Measurements from ENCODE around the gene SUSD4.

DNA sequence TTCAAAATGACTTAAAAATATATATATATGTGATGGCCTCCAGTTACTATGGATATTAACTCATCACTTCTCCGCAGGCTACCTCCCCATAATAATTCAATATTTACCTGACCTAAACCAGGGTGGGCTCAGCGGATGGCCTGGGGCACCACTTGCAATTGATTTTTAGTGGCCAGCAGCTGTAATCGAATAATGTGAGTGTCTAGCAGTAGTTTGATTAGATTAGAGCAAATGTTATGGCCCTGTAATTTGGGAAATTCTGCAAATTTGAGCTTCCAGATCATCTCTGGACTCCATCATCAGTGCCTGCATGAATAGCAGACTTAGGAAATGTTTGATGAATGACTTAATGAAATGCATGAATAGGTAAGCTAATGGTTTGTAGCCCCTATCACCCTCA is 14.7 kb downstream of the SUSD4 start:
- TF ChIP-seq, protein P1, sequence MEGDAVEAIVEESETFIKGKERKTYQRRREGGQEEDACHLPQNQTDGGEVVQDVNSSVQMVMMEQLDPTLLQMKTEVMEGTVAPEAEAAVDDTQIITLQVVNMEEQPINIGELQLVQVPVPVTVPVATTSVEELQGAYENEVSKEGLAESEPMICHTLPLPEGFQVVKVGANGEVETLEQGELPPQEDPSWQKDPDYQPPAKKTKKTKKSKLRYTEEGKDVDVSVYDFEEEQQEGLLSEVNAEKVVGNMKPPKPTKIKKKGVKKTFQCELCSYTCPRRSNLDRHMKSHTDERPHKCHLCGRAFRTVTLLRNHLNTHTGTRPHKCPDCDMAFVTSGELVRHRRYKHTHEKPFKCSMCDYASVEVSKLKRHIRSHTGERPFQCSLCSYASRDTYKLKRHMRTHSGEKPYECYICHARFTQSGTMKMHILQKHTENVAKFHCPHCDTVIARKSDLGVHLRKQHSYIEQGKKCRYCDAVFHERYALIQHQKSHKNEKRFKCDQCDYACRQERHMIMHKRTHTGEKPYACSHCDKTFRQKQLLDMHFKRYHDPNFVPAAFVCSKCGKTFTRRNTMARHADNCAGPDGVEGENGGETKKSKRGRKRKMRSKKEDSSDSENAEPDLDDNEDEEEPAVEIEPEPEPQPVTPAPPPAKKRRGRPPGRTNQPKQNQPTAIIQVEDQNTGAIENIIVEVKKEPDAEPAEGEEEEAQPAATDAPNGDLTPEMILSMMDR (IDR thresholded peaks at IDR 0.05; ENCODE audit: poor library complexity), result no peak
- TF ChIP-seq EZH2phosphoT487 (IDR thresholded peaks at IDR 0.05; ENCODE audit: low read depth, severe bottlenecking, unreplicated experiment), result no peak
- TF ChIP-seq EZH2 (IDR thresholded peaks at IDR 0.05; ENCODE audit: borderline replicate concordance), result no peak

All from hepatocyte (in vitro differentiated cells).